HG03521 (cell line): ENCODE measurements around the gene SKIC8.
"Not testable (repeated sequence)": the region's sequence is repeated elsewhere in the genome, so short reads cannot be mapped to it uniquely, and the experiment has no call there.

ENCODE experiments used
- ATAC-seq: cut with Tn5 transposase; IDR thresholded peaks from one replicate; pipeline ENCODE4 v1.9.1; 2021; ENCODE audit warnings: mild to moderate bottlenecking, moderate library complexity; ENCODE audit not compliant: unreplicated experiment

Gene SKIC8

DNA sequence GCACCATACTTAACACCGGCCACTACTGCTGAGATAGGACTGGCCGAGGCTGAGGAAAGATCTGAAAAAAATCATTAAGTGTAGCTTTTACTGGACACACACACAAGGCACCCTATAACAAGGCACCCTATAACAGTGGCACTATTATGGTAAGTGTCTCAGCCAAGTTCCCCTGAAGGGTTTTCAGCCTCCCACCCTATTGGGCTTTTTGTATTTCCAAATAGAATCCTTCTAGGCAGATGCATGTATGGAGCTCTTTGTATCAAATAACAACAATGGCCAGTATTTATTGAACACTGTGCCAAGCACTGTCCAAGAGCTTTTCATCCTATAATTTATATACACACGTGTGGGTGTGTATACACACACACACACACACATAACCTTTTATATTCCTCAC lies 41.7 kb downstream of the SKIC8 start:
- no peak for ATAC-seq

DNA sequence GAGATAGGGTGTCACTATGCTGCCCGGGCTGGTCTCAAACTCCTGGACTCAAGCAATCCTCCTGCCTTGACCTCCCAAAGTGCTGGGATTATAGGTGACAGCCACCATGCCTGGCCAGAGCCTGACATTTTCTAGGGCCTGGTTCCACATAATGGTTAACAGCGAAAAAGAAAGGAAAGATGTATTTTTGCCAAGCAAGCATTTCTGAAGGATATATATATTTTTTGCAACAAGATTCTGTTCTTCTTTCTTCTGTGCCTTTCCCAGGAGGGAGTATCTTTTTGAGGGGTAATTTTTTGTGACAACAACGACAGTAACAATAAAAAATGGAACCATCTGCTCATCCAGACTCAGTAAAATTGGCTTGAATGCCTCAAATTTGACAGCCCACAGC lies 43.4 kb downstream of the SKIC8 start:
- ATAC-seq, result no peak

DNA sequence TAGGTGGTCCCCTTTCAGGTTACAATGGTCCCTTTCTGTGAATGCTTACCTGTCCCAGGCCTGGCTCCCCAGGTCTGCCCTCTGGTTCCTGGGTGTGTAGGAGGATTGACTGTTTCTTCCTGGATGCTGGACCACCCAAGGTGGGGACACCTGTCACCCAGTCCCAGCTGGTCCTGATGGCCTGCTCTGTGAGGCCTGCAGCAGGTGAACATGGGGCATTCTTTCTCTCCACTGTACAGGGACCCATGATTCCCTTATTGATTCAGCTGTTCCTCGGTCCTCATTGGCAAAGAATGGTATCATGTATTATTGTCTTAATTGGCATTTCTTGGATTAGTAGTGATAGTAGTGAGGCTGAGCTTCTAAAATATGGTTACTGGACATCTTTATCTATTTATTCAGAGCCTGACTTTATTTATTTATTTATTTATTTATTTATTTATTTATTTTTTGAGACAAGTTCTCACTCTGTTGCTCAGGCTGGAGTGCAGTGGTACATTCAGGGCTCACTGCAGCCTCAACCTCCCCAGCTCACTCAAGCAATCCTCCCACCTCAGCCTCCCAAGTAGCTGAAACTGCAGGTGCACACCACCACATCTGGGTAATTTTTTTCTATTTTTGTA lies 43.9 kb downstream of the SKIC8 start:
- no peak for ATAC-seq

DNA sequence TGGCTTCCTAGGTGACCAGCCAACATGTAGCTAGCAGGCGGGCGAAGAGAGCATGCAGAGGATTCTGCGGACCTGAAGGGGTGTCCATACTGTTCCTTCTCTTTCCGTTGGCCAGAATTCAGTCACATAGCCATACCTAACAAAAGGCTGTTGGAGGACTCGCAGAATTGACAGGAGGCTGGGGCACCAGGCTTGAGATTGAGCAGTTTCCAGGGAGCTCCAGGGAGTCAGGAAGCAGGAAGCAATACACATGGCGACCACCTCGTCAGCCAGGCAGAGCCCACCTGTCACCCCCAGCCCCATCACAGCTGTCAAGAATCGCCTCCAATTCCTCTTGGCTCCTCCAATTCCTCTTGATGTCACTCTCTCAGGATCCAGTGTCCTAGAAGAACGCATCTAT lies 48.3 kb downstream of the SKIC8 start:
- ATAC-seq, result no peak

DNA sequence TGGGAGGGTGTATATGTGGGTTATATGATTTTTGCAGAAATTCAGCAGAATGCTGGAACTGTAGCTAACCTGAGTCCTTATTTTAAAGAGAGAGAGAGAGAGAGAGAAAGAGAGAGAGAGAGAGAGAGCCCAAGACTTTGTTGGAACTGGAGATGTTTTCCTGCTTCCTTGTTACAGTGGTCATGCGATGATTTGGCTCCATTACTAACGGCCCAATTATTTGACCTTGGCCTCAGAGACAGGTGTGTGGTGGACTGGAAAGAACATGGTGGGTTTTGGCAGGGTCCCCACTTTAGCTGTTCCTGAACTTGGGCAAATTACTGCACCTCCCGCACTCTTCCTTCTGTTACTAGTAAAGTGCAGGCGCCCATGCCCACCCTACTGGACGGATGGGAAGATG lies 50.3 kb downstream of the SKIC8 start:
- ATAC-seq, result no peak

DNA sequence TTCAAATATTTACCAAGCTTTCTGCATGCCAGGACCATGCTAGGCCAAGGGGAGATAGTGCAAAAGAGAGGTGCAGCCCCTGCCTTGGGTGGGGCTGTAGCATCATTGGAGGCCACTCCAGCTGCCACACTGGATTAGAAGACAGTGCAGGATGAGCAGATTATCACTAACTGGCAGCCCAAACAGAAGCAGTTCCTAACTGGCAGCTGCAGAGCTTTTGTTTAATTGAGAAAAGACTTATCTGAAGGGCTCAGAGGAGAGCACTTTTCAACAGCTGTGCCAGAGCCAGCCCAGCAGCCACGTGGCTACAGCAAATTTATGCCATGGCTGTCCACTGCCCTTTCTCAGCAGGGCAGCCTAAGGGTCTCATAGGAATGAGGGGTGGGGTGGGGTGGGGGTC lies 51.5 kb downstream of the SKIC8 start:
- ATAC-seq, result no peak

DNA sequence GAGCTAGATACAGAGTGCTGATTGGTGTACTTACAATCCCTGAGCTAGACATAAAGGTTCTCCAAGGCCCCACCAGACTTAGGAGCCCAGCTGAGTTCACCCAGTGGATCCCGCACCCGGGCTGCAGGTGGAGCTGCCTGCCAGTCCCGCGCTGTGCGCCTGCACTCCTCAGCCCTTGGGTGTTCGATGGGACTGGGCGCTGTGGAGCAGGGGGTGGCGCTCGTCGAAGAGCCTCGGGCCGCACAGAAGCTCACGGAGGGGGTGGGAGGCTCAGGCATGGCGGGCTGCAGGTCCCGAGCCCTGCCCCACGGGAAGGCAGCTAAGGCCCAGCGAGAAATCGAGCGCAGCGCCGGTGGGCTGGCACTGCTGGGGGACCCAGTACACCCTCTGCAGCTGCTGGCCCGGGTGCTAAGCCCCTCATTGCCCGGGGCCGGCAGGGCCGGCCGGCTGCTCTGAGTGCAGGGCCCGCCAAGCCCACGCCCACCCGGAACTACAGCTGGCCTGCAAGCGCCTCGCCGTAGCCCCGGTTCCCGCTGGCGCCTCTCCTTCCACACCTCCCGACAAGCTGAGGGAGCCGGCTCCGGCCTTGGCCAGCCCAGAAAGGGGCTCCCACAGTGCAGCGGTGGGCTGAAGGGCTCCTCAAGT lies 53.3 kb downstream of the SKIC8 start:
- not testable (repeated sequence) for ATAC-seq

DNA sequence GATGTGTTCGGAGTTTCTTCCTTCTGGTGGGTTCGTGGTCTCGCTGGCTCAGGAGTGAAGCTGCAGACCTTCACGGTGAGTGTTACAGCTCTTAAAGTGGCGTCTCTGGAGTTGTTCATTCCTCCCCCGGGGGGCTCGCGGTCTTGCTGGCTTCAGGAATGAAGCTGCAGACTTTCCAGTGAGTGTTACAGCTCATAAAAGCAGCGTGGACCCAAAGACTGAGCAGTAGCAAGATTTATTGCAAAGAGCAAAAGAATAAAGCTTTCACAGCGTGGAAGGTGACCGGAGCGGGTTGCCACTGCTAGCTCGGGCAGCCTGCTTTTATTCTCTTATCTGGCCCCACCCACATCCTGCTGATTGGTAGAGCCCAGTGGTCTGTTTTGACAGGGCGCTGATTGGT lies 54.0 kb downstream of the SKIC8 start:
- not testable (repeated sequence) for ATAC-seq

DNA sequence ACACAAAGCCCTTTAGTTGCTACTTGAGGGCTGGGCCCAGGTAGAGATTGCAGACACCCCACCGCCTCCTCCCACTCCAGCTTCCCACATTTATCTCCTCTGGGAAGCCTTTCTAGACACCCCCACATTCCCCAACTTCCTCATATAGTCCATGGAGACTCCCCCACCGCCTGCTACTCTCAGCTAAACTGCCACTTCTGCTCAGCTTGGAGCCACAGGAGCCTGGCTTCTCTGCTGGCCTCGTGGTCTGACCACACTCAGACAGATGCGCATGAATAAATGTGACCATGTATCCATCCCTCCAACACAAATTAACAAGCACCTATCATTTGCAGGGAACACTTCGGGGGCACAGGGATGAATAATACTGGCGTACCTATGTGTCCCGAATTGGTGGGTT lies 54.5 kb downstream of the SKIC8 start:
- ATAC-seq, result no peak

DNA sequence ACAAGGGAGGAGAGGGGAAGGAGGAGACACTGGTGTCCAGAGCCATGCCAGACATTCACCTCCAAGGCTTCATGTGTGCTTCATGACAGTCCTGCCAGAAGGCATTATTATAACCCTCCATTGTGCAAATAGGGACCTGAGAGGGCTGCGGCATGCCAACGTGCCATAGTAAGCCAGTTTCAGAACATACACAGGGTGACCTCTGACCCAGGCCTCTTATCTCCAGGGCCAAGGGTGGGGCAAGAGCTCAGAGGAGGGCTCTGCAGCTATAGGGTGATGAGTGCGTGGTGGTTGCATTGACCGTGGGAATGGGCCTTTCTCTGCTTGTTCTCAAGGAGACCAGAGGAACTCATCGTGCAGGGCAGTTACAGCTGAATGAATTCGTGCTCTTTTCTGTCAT lies 55.3 kb downstream of the SKIC8 start:
- no peak for ATAC-seq

DNA sequence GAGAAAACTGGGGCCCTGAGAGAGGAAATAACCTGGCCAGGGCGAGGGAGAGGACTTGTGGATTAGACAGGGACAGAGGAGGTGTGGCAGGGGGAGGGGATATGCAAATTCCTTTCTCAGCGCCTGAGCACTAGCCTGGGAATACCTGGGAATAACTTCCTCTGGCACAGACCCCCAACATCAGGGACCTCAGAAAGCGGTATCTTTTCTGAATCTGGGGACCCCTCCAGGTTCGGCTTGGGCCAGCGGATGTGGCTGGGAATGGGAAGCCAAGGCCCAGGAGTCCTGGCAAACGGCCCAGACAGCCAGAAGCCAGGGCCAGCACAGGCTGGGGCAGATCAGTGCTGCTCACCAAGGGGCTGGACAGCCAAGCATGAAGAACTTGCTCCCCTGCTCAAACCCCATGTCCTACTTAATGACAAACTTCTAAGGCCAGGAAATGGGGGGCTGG lies 55.9 kb downstream of the SKIC8 start:
- no peak for ATAC-seq

DNA sequence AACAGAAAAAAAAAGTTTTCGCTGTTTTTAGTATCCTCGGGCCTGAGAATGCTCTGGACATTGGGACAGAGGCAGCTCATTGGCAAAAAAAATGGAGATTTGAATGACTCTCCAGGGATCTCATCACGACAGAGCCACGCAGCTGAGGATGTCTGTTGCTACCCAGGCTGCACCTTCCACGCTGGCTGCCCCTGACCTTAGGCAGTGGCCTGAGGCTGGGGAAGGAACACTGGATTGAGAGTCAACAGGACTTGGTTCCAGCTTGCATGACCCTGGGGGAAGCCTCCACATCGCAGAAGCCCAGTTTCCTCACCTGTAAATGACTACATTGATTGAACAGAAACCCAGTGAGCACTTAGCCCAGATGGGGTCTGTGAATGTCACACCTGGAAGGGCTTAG lies 56.4 kb downstream of the SKIC8 start:
- ATAC-seq, result no peak

DNA sequence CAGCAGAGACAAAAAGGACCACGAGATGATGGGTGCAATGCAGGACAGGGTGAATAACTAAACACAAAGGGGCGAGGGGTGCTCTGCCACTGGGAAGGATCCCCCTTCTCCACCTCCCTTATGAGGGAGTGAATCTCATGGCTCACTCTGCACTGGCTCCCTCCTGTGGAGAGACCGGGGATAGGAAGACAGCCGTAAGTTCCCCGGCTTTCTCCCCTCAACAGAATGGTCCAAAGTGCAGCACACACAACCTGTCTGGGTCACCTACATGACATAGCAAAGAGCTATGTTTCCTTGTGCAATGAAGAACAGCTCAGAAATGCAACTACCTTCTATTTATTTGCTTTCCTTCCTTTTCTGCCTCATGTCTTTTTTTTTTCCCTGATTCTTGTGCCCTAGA lies 57.3 kb downstream of the SKIC8 start:
- ATAC-seq, result no peak

DNA sequence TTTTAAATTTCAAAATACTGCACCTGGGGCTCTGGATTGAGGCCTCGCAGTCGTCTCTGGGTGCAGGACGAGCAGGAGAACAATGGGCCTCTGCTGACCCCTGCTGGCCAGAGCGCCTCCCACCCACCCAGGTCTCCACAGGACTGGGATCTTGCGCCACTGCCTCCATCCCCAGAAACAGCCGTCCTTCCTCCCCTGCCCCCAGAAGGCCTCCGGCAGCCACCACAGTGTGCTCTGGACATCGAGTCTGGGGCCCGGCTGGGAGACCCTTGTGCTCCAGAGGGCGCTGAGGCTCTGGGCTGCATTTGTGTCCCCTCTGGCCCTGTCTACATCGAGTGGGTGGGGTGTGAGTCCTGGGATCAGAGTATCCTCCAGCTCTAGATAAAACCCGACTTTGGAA lies 58.4 kb downstream of the SKIC8 start:
- no peak for ATAC-seq

DNA sequence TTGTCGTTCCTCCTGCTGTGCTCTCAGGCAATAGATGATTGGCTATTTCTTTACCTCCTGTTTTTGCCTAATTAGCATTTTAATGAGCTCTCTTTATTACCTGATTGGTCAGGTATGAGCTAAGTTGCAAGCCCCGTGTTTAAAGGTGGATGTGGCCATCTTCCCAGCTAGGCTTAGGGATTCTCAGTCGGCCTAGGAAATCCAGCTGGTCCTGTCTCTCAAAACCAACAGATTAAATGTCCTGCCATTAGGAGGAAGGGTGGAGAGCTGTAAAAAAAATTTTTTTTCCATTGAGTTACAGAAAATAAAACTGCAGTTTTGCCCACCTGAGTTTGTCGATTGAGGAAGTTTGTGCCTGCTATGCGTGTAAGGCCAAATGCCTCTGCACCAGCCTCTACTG lies 59.6 kb downstream of the SKIC8 start:
- ATAC-seq, result no peak

DNA sequence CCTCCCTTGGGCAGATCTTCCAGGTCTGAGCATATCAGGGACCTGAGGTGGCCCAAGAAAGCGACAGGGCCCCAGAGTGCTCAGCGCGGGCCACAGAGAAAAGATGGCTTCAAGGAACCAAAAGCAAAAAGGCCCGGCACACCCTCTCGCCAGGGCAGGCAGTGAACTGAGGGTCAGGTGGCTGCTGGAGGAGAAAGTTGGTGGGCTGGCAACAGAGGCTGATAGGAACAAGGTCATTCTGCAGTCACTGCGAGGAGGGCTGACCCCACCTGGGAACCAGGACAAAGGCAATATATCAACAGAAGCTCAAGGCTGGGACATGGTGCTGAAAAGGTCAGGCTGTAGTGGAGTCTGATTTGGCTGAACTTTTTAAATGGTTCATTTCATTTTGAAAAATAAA lies 62.3 kb downstream of the SKIC8 start:
- no peak for ATAC-seq

DNA sequence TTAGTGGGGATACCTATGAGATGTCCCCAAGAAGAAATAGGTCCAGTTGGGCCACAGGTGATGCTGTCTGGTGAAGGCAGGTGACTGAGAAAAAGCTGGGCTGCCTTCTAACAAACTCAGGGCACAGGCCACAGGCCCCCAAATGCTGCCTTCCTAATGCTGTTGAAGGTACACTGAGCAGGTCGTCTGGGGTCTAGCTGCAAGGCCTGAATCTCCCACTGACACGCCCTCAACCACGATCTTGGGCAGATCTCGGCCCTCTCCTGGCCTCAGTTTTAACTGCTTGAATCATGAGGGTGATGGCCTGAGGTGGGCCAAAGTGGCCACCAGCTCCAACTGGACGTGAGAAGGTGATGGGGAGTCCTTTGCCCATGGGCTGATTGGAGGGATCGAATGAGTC lies 62.9 kb downstream of the SKIC8 start:
- ATAC-seq, result no peak

DNA sequence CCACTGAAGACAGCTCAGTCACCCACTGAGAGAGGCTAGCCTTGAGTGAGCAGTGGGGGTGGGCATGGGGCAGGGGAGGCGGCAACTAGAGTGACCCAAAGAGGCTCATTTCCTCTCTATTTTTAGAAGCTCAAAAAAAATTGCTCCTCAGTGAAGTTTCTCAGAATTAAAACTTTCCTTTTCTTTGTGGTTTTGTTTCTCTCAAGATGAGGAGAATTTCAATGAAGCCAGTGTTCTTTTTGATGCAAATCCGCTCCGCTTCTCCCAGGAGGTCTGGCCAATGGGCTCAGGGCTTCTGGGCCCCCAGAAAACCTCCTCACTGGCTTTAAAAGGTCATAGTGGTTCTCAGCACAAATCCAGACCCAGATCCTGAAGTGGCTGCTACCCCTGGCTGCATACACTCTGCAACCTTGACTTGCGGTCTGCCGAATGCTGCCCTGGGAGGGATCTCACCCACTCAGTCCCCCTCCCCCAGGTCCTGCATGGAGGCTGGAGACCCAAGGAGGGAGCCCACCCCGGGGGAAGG lies 64.8 kb downstream of the SKIC8 start, which contains the start of gene ACSBG1:
ACSBG1 (minus strand) TSS at position 51 of the 526 bp plus-strand sequence. CDS start 64 bp downstream, outside the sequence.
- ATAC-seq, result no peak

DNA sequence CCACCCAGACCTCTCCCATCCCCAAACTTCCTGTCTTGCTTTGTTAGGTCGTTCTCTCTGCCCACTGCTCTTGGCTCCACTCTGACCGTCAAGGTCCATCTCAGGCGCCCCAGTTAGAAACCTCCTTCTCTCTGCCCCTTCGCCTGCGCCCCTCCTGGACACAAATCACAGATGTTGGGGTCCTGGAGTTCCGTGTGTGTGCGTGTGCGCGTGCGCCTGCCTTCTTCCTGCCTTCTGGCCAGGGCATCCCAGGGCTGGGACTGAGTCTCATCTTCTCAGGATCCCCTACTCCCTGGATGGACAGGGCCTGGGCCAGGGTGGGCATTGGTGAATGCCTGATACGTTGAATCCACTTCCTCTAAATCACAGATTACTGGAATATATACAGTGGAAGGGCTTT lies 65.9 kb downstream of the SKIC8 start:
- no peak for ATAC-seq
